GM18868 (cell line): ENCODE measurements around the gene STXBP4.
A peak's percentile ranks its signal among the peaks of the same experiment; 100 is the strongest.
"Not testable (repeated sequence)": the region's sequence is repeated elsewhere in the genome, so short reads cannot be mapped to it uniquely, and the experiment has no call there.

ENCODE experiments used
- ATAC-seq: cut with Tn5 transposase; IDR thresholded peaks from one replicate; pipeline ENCODE4 v1.9.1; 2021; ENCODE audit warnings: mild to moderate bottlenecking, moderate library complexity; ENCODE audit not compliant: unreplicated experiment

Gene STXBP4

DNA sequence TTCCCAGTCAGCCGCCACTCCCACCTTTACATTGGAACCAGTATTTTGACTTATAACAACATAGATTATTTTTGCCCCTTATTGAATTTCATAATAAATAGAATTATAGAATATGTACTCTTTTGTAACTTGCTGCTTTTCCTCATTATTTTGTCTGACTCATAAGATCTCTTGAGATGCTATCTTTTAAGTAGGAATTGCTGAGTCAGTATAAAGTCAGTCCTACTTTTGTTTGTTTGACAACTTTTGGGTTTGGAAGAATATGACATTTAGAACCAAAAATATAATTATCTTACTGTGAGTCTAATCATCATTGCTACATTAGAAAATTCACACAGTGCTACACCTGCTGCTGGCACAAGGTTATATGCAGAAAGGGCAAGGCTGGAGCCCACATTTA is 69.7 kb downstream of the STXBP4 start:
- ATAC-seq, result no peak

DNA sequence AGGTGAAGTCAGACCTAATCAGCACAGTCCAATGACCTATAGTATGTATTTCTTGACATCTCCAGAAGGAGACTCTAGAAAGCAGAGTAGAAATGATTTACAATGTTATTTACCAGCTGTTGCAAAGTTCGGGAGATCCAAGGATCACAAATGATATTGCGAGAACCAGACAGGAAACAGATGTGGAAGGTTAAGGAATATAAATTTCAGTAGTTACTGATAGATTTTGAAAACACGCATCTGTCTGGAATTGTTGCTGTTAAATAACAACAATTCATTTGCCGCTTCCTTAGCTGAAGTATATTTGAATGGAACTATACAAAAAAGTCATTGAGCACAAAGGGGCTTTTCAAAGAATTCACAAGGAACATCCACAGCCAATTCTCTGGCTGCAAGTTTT is 72.0 kb downstream of the STXBP4 start:
- ATAC-seq, result no peak

DNA sequence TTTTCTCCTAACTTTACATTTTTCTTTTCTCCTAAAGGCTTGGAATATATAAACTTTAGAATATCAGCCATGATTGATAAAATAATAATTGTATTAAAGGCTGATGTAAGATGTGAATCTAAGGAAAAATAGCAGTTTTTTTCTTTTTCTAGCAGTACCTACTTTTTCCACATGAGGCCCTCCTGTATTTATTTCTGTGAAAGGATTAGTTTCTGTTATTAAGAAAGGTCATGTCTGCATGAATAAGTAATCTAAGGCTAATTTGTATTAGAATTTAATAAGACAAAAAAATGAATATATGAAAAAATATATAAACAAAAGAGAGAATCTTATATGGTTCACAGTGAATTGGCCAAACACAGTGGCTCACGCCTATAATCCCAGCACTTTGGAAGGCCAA is 85.3 kb downstream of the STXBP4 start:
- ATAC-seq, result no peak

DNA sequence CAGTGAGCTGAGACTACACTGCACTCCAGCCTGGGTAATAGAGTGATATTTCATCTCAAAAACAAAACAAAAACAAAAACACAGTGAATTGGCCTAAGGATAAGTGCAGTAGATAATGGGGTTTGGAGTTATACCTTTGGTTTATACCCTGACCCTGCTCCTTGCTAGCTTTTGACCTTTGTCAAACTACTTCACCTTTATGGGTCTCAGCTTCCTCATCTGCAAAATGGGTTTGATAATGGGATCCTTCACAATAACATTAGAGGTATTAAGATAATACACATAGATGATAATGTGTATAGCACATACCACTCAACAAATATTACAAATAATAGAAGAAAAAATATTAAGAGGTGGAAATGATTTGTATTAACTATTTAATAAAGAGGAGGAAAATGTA is 85.9 kb downstream of the STXBP4 start:
- no peak for ATAC-seq

DNA sequence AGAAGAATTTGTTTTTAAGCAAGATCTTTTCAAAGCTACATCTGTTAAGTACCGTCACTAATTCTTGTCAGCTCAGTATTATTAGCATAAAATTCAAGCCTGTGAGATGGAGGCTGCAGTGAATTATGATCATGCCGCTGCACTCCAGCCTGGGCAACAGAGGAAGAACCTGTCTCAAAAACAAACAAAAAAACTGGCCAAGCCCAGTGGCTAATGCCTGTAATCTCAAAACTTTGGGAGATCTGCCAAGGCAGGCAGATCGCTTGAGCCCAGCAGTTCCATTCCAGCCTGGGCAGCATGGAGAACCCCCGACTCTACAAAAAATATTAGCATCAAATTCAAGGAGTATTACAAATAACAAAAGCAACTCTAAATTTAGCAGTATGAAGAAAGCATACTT is 88.0 kb downstream of the STXBP4 start:
- no peak for ATAC-seq

DNA sequence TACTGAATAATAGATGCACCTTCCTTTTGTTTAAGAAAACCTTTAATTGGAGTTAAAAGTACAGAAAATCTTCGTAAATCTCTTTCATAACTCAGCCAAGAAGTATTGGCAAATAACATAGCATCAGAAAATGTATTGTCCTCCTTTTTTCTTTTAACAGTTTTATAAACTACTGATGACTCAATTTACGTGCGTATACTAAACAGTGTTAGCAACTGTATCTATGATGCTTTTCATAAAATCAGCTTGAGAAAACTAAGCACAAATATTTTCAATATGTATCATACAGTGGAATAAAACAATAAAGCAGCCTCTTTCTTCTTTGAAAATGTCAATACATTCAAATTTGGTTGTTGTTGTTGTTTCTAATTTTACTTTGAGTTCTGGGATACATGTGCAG is 88.6 kb downstream of the STXBP4 start:
- no peak for ATAC-seq

DNA sequence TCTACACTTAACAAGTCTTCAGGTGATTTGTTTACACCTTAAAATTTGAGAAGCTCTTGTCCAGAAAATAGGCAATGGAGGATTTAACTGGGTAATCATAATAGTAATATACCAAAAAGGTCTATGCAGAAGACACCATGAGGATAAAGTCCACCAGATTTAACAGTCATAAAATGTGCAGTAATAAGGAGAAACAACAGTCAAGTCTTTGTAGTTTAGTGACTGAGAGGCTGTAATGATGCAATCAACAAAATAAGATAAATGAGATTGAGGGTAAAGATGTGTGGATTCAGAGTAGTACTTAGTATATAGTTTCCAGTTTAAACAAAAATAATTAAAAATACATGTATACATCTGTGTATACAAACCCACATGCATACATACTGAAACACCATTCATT is 91.2 kb downstream of the STXBP4 start:
- no peak for ATAC-seq

DNA sequence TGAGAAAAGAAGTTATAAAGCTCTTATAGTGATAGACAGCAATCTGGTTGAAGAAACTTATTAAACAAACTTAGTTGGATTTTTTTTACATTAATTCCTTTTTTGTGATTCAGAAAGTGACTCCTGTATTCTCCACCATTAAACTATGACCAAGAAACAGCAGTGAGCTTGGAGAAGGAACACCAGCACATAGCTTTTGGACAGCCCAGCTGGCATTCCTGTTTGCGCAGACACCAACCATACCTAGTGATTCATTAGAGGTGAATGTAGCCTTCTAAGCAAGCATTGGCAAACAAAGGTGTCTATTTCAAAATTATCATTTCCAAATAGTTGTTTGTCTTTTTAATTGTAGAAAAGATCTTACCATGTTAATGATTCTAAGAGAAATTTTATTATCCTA is 94.4 kb downstream of the STXBP4 start:
- ATAC-seq, result no peak

DNA sequence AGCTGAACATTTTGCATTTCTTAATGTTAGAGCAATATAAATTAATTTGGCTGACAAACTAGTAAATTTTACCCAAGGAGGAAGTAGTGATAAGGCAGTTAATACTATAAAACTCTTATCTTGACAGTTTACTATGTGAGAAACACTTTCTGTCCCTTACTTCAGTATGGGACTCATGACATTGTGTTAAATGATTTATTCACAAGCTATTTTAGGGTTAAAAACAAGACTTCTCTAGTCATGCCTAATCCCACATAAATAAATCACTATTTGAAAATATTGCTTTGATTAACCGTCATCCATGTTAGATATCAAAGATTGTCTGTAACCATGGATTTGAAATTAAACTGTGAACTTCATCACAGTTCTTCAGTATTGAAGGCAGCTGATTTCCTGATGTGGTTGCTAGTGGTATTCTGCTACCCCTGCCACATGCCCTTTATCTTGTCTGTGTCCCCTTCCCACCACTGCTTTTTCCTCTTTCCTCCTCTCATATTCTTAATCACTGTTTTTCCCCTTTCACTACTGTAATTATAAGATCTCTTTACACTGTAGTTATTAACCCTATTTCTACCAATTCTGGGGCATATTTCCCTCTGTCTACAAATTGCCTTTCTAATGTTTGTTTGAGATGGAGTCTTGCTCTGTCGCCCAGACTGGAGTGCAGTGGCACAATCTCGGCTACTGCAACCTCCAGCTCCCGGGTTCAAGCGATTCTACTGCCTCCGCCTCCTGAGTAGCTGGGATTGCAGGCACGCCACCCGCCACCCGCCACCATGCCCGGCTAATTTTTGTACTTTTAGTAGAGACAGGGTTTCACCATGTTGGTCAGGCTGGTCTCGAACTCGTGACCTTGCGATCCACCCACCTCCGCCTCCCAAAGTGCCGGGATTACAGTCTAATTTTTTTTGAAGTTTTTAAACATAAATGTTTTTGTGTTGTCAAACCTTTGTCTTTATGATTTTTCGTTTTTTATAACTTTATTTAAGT is 95.6 kb downstream of the STXBP4 start:
- no peak for ATAC-seq

DNA sequence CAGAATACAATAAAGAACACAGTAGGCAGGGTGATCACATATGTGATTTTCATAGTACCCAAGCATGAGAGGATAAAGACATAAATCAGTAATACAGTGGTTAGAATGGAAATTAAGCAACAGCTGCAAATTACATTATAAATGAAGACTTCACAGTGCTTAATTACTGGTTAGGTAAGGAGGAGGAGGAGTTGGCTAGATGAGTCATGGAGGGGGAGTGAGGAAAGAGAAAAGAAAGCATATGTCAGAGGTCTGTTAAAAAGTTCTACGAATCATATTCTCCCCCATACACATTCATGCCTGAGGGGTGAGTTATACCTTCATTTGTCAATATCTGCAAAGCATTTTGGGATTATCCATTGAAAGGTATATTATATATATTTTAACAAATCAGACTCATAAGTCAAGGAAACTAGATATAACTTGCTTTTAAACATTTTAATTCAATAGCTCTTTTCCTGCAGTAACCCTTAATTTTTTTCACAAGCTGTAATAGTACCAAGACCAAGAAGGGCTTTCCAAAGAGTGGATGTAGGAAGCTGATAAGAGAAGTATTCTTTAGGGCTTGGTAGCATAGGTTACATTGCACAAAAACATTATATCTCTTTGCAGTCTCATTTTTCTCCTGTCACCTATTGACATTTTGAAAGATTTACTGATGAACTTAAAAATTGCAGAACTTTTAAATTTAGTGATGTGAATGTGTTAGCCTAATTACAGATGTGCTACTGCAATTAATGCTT is 99.3 kb downstream of the STXBP4 start:
- no peak for ATAC-seq

DNA sequence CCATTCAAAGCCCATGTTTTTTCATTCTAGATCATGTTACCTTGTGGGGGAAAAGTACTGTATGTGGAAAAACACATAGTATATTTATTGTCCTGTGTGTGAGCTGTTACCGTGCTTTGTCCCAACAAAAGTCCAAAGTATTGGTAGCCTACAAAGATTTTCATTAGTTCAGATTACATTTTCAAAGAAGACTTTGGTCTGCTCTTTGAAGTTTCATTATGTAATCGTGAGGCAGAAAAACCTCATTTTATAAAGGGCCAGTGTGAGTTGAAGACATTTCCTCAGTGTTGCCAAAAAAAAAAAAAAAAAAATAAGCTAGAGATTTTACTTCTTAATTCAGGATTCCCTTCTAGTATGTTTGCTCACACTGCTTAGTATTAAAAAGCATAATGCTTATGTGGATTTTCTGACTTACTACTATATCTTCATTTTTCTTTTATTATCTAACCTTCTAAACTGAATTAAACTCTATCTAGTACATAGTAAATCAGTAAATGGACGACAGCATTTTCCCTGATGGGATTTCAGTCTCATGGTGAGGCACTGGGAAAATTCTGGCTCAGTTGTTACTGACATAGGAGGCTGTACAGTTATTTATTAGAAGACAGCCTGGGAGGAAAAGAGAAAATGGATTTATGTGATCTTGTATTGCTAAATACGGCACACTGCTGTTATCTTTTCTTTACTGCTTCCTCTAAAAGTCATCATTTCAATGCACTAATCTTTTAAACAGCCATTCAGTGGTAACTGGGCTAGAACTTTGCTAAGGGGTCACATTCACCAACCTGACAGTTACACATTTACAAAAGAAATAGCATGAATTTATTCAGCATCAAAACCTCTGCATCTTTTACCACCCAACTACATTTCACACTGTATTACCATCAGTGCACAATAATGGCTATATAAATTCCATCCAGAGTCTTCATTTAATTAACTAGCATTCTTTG is 100.6 kb downstream of the STXBP4 start:
- ATAC-seq, result no peak

DNA sequence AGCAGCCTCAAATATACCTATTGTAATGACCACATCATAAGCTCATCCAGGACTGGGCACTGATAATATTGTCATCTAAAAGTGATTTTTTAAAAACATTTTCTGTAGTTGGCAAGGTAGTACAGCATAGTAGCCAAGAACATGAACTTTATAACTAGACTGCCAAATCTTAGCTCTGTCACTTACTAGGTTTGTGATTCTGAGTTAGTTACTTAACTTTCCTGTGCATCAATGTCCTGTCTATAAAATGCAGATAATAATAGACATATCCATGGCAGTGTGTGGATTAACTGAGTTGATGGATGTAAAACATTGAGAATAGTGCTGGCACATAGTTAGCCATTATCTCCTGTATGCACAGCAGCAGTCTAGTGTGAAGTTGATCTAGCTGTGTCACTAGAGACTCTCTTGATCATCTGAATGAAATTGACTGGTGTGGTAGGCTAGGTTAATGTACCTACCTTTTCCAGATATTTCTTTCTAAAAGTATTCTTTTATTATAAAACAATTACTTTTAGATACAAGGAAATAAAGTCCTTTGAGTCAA is 101.5 kb downstream of the STXBP4 start:
- ATAC-seq, result no peak

DNA sequence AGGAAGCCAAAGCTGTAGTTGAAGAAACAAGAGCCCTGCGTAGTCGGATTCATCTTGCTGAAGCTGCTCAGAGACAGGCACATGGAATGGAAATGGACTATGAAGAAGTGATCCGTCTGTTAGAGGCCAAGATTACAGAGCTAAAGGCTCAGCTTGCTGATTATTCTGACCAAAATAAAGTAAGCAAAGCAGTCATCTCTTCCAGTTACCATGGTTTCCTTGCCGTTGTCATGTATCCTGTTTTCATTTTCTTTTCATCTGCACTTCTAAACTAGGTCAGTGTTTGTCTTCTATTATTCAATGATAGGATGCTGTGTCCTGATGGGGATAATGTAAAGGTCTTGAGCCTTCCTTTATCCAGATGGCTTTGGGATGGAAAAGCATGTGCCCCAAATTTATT is 104.3 kb downstream of the STXBP4 start:
- no peak for ATAC-seq

DNA sequence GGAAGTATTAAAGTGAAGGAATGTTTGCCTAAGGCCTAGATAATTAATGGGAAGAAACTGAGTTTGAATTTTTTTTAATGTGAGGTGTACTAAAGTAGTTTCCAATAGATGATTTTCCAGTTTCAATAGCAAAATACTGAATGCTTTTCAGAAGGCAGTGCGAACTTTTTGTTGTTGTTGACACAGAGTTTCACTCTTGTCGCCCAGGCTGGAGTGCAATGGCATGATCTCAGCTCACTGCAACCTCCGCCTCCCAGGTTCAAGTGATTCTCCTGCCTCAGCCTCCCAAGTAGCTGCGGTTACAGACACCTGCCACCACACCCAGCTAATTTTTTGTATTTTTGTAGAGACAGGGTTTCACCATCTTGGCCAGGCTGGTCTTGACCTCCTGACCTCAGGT is 104.9 kb downstream of the STXBP4 start:
- not testable (repeated sequence) for ATAC-seq

DNA sequence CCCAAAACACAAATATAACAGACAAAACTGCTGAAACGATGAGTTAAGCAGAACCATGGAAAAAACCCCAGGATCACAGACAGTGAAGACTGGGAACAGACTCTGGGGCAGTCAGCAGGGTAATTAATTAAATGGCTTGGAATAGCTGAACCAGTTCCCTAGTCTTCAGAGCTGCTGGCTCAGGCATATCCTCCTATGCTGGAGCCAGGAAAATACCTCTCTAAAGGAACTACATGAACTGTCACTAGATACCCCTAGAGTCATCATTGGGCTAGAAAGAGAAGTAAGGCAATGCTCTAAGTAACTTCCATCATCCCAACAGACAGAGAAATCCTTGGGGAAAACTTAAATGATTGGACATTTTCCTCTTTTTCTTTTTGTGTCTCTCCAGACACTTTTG is 113.0 kb downstream of the STXBP4 start:
- no peak for ATAC-seq

DNA sequence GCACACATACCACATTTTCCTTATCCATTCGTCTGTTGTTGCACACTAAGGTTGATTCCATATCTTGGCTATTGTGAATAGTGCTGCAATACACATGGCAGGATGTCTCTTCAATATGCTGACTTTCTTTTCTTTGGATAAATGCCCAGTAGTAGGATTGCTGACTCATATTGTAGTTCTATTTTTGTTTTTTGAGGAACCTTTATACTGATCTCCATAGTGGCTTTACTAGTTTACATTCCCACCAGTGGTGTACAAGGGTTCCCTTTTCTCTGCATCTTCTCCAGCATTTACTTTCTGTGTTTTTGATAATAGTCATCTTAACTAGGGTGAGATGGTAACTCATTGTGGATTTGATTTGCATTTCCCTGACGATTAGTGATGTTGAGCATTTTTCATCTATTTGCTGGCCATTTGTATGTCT is 118.1 kb downstream of the STXBP4 start:
- no peak for ATAC-seq

DNA sequence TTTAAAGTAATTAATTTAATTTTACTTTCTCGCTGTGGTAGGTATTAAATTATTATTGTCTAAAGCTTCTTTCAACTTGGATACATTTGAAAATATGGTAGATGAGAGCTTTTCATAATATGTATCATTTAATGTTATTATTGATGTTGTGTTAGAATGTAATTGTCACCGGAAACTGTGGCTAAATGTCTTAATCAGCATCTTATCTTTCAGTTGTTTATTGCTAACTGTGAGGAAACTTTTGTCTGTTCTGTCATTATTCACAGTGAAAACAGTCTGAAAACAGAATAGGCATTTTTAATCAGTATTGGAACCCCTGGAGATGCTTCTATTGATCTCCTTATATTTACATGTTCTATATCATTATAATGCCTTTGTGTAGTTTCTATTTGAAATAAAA is 120.7 kb downstream of the STXBP4 start:
- ATAC-seq, result no peak

DNA sequence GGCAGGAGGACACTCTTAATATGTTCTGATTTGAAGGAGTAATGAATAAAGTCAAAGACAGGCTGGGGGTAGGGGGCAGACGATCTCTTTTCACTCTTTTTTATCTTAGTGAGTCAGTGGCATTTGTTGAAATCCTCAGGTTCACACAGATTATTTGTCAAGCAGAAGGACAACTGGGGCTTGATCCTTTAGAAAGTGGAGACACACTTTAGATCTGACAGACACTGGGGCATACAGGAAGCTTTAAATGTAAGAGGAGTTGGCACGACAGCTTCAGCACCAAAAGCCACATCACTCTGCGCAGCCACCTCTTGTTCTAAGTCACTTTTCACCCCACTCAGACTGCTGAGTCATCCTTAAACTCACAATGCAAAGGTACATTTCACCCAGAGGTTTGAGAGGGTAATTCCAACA is 121.5 kb downstream of the STXBP4 start:
- ATAC-seq, result peak; percentile 100

DNA sequence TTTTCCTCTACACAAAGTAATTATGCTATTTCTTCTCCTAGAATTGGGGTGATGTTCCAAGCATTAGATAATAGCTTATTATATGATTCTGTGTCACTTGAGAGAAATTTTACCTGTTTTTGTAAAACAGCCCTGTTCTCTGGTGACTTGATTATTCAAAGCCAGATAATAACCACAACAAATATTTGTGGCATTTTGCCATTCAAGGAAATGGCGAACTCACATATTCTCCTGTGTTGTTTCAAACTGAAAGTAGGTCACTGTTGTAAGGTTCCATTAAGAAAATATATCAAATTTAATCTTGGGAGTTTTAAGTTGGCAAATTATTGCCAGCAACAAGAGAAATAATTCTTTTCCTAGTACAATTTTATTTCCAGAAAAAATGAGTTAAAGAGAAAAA is 124.8 kb downstream of the STXBP4 start:
- ATAC-seq, result no peak

DNA sequence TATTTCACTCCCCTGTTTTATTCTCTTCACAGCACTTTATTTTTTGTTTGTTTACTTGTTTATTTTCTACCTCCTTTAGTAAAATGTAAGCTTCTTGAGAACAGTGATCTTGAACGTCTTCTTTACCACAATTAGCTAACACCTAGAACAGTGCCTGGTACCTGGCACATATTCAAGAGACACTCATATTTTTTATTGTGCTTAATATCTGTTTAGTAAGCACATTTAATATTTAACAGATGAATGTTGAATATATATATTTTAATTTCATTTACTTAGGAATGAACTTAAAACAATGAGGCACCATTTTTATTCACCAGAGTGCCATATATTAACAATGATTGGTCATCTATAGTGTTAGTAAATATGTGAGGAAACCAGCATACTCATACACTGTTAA is 130.2 kb downstream of the STXBP4 start:
- ATAC-seq, result no peak

DNA sequence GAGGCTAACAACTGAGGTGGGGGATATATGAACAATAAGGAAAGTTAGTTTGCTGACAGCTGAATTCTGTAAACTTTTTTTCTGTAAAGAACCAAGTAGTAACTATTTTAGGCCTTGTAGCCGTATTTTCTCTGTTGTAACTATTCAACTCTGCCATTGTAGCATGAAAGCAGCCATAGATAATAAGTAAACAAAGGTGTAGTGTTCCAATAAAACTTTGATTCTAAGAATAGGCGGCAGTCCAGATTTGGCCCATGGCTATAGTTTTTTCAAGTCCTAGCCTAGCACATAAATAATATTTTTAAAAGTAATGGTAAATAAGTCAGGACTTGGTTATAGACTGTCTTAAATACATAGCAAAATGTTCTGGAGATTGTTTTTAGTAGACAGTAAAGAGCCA is 142.0 kb downstream of the STXBP4 start:
- ATAC-seq, result no peak
